SU-DHL-6 (cell line): ENCODE measurements around the gene POU2AF2.

Experiments used
- H2AFZ ChIP-seq: fragments of 200-600 bp; sonication (generic); 2 replicates; pipeline ENCODE4 v1.6.1; 2014; ENCODE audit warnings: low read depth, mild to moderate bottlenecking, moderate library complexity, mixed read lengths, antibody characterized with exemption, low read length; ENCODE audit not compliant: severe bottlenecking
- H3F3A ChIP-seq: fragments of 200-600 bp; shearing (Covaris generic); 2 replicates; pipeline ENCODE4 v1.6.0; 2016; ENCODE audit warnings: antibody characterized with exemption, mild to moderate bottlenecking; ENCODE audit not compliant: insufficient read depth
- H3K27ac ChIP-seq: fragments of 200-600 bp; sonication (generic); 2 replicates; pipeline ENCODE4 v1.5.1; 2016; ENCODE audit warnings: low read depth, mild to moderate bottlenecking, low read length, moderate library complexity, mixed read lengths
- H3K27me3 ChIP-seq: fragments of 200-600 bp; sonication (generic), shearing (Covaris generic); 2 replicates; pipeline ENCODE4 v1.6.0; 2014; ENCODE audit warnings: mild to moderate bottlenecking, low read length
- H3K36me3 ChIP-seq: fragments of 200-600 bp; sonication (generic); 2 replicates; pipeline ENCODE4 v1.6.1; 2014; ENCODE audit warnings: mild to moderate bottlenecking, low read length, mixed read lengths
- H3K4me2 ChIP-seq: fragments of 300-600, 200-600 bp; shearing (Covaris generic), sonication (generic); 2 replicates; pipeline ENCODE4 v1.6.0; 2014; ENCODE audit warnings: low read length, low read depth, mild to moderate bottlenecking; ENCODE audit not compliant: poor library complexity, severe bottlenecking
- H3K4me3 ChIP-seq: fragments of 200-600 bp; sonication (generic); 2 replicates; pipeline ENCODE4 v1.5.1; 2014; ENCODE audit warnings: antibody characterized with exemption, low read length, mild to moderate bottlenecking, mixed read lengths; ENCODE audit not compliant: insufficient read depth, poor library complexity, severe bottlenecking
- H3K79me2 ChIP-seq: fragments of 200-600 bp; sonication (generic); 2 replicates; pipeline ENCODE4 v1.6.1; 2014; ENCODE audit warnings: mild to moderate bottlenecking, low read length, moderate library complexity; ENCODE audit not compliant: insufficient read depth
- H3K9ac ChIP-seq: fragments of 200-600 bp; sonication (generic); 2 replicates; pipeline ENCODE4 v1.7.0; 2014; ENCODE audit warnings: mild to moderate bottlenecking, low read length
- H3K9me2 ChIP-seq: fragments of 200-600 bp; sonication (generic); replicated peaks from 2 replicates; pipeline ENCODE4 v1.6.1; 2014; ENCODE audit warnings: low read length; ENCODE audit not compliant: insufficient read depth
- H3K9me3 ChIP-seq: fragments of 200-600 bp; sonication (generic); 2 replicates; pipeline ENCODE4 v1.6.1; 2014; ENCODE audit warnings: low read length, mixed read lengths; ENCODE audit not compliant: insufficient read depth
- H4K20me1 ChIP-seq: fragments of 200-600 bp; sonication (generic); 2 replicates; pipeline ENCODE4 v1.6.1; 2014; ENCODE audit warnings: low read depth, mild to moderate bottlenecking, antibody characterized with exemption, low read length, moderate library complexity, mixed read lengths
- EZH2phosphoT487 ChIP-seq: fragments of 200-600 bp; sonication (generic), shearing (Covaris generic); conservative IDR thresholded peaks from 2 replicates; pipeline ENCODE4 v1.6.1; 2018; ENCODE audit warnings: mild to moderate bottlenecking, antibody characterized with exemption, low read length, moderate library complexity, mixed read lengths
- TF ChIP-seq, protein P1 (sequence below): fragments of 200-600 bp; sonication (generic); IDR thresholded peaks from one replicate; pipeline ENCODE4 v1.5.1; 2017; ENCODE audit warnings: antibody characterized with exemption, mild to moderate bottlenecking, low read length, moderate library complexity; ENCODE audit not compliant: insufficient read depth, poor library complexity, severe bottlenecking

POU2AF2 gene

DNA sequence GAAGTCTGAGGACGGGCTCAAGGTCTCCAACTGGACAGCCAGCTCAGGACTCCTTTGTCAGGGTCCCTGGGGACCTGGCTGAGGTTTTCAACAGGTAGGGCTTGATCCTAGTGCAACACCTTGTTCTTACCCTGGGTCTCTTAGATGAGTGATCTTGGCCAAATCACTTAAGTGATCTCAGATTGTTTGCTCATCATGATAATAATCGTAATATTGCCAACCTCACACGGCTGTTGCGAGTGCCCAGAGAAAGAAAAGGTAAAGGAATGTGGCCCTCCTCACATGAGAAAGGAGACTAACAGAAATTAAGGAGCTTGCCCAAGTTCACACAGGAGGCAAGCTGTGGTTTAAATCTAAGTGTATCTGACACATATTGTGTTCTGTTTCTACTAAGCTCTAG lies 81.3 kb downstream of the POU2AF2 start:
- no peaks in the 10 kb centered on the region for H4K20me1 ChIP-seq
- no peak for TF ChIP-seq EZH2phosphoT487
- TF ChIP-seq, protein P1, sequence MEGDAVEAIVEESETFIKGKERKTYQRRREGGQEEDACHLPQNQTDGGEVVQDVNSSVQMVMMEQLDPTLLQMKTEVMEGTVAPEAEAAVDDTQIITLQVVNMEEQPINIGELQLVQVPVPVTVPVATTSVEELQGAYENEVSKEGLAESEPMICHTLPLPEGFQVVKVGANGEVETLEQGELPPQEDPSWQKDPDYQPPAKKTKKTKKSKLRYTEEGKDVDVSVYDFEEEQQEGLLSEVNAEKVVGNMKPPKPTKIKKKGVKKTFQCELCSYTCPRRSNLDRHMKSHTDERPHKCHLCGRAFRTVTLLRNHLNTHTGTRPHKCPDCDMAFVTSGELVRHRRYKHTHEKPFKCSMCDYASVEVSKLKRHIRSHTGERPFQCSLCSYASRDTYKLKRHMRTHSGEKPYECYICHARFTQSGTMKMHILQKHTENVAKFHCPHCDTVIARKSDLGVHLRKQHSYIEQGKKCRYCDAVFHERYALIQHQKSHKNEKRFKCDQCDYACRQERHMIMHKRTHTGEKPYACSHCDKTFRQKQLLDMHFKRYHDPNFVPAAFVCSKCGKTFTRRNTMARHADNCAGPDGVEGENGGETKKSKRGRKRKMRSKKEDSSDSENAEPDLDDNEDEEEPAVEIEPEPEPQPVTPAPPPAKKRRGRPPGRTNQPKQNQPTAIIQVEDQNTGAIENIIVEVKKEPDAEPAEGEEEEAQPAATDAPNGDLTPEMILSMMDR, result no peak
- no peaks in the 10 kb centered on the region for H3K36me3 ChIP-seq
- no peaks in the 10 kb centered on the region for H3K27me3 ChIP-seq
- H3K27ac ChIP-seq, result no peak overlapping the region
- no peak overlapping the region for H3K4me3 ChIP-seq
- H3K79me2 ChIP-seq, result no peaks in the 10 kb centered on the region
- H3K4me2 ChIP-seq, result no peak overlapping the region
- H2AFZ ChIP-seq, result no peak overlapping the region
- H3K9ac ChIP-seq, result no peak overlapping the region
- H3F3A ChIP-seq, result no peaks in the 10 kb centered on the region
- H3K9me3 ChIP-seq, result no peaks in the 10 kb centered on the region
- H3K9me2 ChIP-seq, result no peaks in the 10 kb centered on the region

GRCh38 chr11:111327908-111328624 lies 82.5 kb downstream of the POU2AF2 start:
- Histone ChIP-seq H3K4me2 (no peak overlapping the region), H3K9me2 (no peaks in the 10 kb centered on the region), H4K20me1 (no peaks in the 10 kb centered on the region), H3K79me2 (no peaks in the 10 kb centered on the region), H3K9me3 (no peaks in the 10 kb centered on the region), H2AFZ (no peak overlapping the region), H3K36me3 (no peaks in the 10 kb centered on the region), H3K4me3 (no peak overlapping the region), H3K9ac (no peak overlapping the region), H3K27ac (no peak overlapping the region), H3F3A (no peaks in the 10 kb centered on the region), H3K27me3 (no peaks in the 10 kb centered on the region)
- TF ChIP-seq EZH2phosphoT487, result no peak
- TF ChIP-seq, protein P1, result no peak

DNA sequence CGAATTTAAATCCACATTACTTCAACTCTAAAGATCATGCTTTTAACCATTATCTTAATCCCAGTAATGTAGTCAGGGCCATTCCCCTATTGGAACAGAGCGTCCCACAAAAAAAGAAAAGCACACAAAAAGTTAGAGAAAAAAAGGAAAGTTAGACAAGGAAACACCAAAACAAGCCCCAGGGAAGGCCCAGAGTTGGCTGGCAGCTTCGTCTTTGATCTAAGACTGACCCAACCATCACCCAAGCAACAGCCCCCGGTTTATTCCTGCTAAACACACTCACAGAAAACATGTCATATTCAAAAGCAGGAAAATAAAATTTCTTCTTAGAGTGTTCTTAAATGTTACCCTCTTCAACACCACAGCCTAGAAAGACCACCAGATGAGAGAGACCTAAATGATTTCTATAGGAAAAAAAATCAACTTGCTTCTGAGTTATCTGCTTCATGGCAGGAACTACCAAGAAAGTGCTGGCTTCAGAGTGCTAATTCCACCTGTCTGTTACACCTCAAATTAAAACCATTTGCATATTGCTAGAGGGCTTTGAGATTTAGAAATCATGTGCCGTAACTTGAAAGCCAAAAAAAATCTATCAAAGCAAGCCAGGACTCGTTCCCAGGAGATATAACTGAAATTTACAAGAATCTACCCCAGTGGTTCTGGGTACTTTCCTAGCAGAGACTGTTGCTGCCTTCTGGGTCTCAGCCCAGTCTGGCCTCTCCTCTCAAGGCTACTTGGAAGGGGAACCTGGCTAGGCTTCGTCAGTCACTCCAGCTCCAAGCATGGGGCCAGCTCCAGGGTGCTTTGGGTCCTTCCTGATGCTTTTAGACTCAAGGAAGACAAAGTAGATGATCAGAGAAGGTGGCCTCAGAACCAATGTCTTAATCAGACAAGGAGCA lies 84.0 kb downstream of the POU2AF2 start:
- Histone ChIP-seq H3K4me3 (no peak overlapping the region), H3K9me3 (no peaks in the 10 kb centered on the region), H3K79me2 (no peaks in the 10 kb centered on the region), H3K36me3 (no peaks in the 10 kb centered on the region), H3K9ac (no peak overlapping the region), H2AFZ (no peak overlapping the region), H3K27me3 (no peaks in the 10 kb centered on the region), H3F3A (no peaks in the 10 kb centered on the region), H3K27ac (no peak overlapping the region), H4K20me1 (no peaks in the 10 kb centered on the region), H3K9me2 (no peaks in the 10 kb centered on the region), H3K4me2 (no peak overlapping the region)
- TF ChIP-seq EZH2phosphoT487, result no peak
- TF ChIP-seq, protein P1, result no peak
